Chondrocyte (in vitro differentiated cells): ENCODE results near the gene UGCG. TPM values are rescaled to one million over a fixed set of nuclear protein-coding genes. Genes with fewer than 3 reads are reported as not detected.
A peak's percentile ranks its signal among the peaks of the same experiment; 100 is the strongest.

ENCODE experiments used
- DNase-seq: peaks from one replicate; pipeline ENCODE4 v3.0.0; 2021; ENCODE audit warnings: mixed read lengths, low spot score
- H3K27ac Mint-ChIP-seq: one replicate; pipeline ENCODE4 v1.8.0; 2021; ENCODE audit warnings: mild to moderate bottlenecking, moderate library complexity, mixed read lengths; ENCODE audit not compliant: unreplicated experiment
- H3K27me3 Mint-ChIP-seq: 2 replicates; pipeline ENCODE4 v1.8.0; 2021; ENCODE audit warnings: low read depth, mixed read lengths
- H3K36me3 Mint-ChIP-seq: 2 replicates; pipeline ENCODE4 v1.8.0; 2021; ENCODE audit warnings: low read depth, mixed read lengths
- H3K4me1 Mint-ChIP-seq: 2 replicates; pipeline ENCODE4 v1.8.0; 2021; ENCODE audit warnings: low read depth, mild to moderate bottlenecking, mixed read lengths
- H3K4me3 Mint-ChIP-seq: one replicate; pipeline ENCODE4 v1.8.0; 2021; ENCODE audit warnings: mild to moderate bottlenecking, moderate library complexity, mixed read lengths; ENCODE audit not compliant: unreplicated experiment
- H3K9me3 Mint-ChIP-seq: 2 replicates; pipeline ENCODE4 v1.8.0; 2021; ENCODE audit warnings: low read depth, mixed read lengths
- long read RNA-seq: library from polyadenylated mRNA; stranded (forward); transcript quantifications from one replicate; pipeline ENCODE4 v2.0.0, GENCODE V29; 2021
- total RNA-seq: library from RNA; stranded (reverse); gene quantifications from 3 replicates; pipeline ENCODE4 v1.2.1, GENCODE V29; 2021
- TF ChIP-seq, protein P1 (sequence below): fragments of 200-600 bp; sonication (generic); IDR thresholded peaks from 2 replicates; pipeline ENCODE4 v1.5.0; 2021; ENCODE audit warnings: antibody characterized with exemption, mild to moderate bottlenecking, moderate library complexity

The UGCG gene
- total RNA-seq: 17.1 to 31.3 TPM (median 30.9 TPM) in 3 replicates
- long read RNA-seq, full-length matches to known transcripts: 47 of 53 reads
- long read RNA-seq, partial matches to known transcripts: 4 of 53 reads
- long read RNA-seq, other reads (novel, unspliced or antisense): 2 of 53 reads

DNA sequence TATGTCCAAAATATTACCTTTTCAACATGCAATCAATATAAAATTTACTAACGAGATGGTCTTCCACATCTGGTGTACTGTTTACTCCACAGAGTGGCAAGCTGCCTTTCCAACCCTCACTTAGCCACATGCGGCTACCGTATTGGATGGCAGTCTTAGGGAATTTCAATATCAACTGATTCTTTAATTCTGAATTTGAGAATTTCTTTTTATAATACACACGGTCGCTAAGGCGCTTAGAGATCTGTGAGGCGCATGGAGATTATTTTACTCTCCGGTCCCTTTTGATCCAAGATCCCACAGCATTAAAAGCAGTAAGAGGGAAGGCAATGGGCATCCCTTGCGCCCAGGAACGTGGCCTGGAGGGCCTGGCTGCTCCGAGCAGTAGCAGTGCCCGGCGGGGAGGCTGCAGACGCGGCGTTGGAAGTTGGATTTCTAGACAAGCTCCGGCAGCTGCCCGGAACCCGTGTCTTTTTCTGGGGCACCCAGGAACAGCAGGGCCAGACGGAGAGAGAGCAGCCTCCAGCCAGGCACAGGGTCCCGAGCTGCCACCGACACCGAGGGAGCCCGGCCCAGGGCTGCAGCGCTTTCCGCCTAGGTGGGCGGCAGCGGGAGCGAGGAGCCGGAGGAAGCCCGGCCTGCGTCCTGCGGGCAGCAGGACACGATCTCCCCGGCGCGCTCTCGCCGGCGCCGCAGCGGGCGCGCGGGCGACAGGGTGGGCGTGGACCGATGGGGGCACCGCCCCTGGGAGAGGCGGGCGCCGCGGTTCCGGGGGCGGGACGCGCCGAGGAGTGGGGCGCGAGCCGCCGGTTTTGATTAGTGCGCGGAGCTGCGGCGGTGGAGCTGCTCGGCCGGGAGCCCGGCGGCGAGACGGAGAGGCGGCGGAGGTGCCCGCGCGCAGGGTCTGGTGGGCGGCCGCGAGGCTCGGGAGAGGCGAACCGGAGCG is at the start of gene UGCG:
Gene UGCG, plus strand, starts transcription at position 819 of the 946 bp plus-strand sequence. CDS start 402 bp downstream, outside the sequence.
- Mint-ChIP-seq H3K27ac (peak within 1 kb of the TSS; percentile 96), H3K4me1 (peaks cover 7% of the 10 kb centered on the region), H3K27me3 (no peaks in the 10 kb centered on the region), H3K36me3 (no peaks in the 10 kb centered on the region), H3K4me3 (peak within 1 kb of the TSS; percentile 80), H3K9me3 (no peaks in the 10 kb centered on the region)
- peak; percentile 95 for DNase-seq
- TF ChIP-seq, protein P1, sequence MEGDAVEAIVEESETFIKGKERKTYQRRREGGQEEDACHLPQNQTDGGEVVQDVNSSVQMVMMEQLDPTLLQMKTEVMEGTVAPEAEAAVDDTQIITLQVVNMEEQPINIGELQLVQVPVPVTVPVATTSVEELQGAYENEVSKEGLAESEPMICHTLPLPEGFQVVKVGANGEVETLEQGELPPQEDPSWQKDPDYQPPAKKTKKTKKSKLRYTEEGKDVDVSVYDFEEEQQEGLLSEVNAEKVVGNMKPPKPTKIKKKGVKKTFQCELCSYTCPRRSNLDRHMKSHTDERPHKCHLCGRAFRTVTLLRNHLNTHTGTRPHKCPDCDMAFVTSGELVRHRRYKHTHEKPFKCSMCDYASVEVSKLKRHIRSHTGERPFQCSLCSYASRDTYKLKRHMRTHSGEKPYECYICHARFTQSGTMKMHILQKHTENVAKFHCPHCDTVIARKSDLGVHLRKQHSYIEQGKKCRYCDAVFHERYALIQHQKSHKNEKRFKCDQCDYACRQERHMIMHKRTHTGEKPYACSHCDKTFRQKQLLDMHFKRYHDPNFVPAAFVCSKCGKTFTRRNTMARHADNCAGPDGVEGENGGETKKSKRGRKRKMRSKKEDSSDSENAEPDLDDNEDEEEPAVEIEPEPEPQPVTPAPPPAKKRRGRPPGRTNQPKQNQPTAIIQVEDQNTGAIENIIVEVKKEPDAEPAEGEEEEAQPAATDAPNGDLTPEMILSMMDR: no peak

DNA sequence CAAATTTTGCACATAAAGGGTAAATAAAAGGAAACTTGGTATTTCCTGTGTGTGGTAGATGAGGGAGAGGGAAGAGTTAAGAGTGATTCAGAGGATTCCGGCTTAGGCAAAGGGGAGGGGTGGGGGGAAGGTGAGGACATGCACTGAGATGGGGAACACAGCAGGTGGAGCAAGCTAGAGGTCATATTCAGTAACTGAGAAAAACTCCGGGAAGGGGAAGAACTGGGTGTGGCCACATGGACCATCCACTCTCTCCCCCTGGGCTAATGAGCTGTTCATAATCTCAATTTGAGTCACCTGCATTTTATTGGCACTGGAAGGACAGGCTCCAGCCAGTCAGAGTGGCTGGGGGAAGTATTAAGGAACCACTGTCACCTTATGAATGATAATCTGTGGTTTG is 45.1 kb upstream of the UGCG start:
- no peak for DNase-seq
- H3K4me3 Mint-ChIP-seq: no peak overlapping the region
- peaks cover 8% of the 10 kb centered on the region for H3K4me1 Mint-ChIP-seq
- H3K36me3 Mint-ChIP-seq: no peaks in the 10 kb centered on the region
- no peaks in the 10 kb centered on the region for H3K9me3 Mint-ChIP-seq
- H3K27ac Mint-ChIP-seq: no peak overlapping the region
- TF ChIP-seq, protein P1: no peak
- H3K27me3 Mint-ChIP-seq: no peaks in the 10 kb centered on the region

- Mint-ChIP-seq H3K27me3 (no peaks in the 10 kb centered on the region), H3K36me3 (no peaks in the 10 kb centered on the region), H3K4me3 (no peak overlapping the region), H3K27ac (no peak overlapping the region), H3K9me3 (no peaks in the 10 kb centered on the region), H3K4me1 (peaks cover 8% of the 10 kb centered on the region)
- DNase-seq: no peak
- TF ChIP-seq, protein P1: no peak
Measured at GRCh38 chr9:111852291-111852690, 44.3 kb upstream of the UGCG start.

DNA sequence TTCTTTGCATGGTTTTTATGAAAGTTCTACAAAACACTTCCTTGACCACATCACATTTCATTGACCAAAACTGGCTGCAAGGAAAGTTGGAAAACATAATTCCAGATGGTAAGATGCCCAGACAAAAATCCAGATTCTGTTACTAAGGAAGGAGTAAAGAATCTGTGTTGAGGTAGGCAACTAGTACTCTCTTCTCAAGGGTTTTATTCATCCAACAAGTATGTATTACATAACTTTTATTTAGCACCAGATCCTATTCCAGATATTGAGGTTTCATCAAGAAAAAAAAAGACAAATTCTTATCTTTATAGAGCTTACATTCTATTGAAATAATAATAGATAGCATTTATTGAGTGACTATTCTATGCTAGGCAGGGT is 43.2 kb upstream of the UGCG start:
- H3K4me3 Mint-ChIP-seq: no peak overlapping the region
- no peaks in the 10 kb centered on the region for H3K9me3 Mint-ChIP-seq
- no peak for DNase-seq
- no peaks in the 10 kb centered on the region for H3K36me3 Mint-ChIP-seq
- H3K27me3 Mint-ChIP-seq: no peaks in the 10 kb centered on the region
- H3K27ac Mint-ChIP-seq: no peak overlapping the region
- TF ChIP-seq, protein P1: no peak
- peaks cover 8% of the 10 kb centered on the region for H3K4me1 Mint-ChIP-seq

DNA sequence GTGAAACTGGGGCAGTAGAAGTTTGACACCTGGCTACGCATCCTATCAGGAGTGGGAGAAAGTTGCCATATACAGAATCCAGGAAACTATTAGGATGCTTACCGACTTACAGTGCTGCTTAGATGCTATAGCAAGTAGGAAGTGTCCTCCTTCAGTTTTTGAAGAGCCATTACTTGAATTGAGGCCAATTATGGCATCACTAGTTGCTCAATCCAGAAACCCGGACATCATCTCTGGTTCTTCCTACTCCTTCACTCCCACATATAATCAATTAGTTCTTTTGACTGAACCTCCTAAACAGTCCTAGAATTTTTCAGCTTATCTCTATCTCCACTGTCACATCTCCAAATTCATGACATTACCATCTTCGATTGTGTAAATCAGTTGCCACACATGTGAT is 41.8 kb upstream of the UGCG start:
- DNase-seq: no peak
- H3K36me3 Mint-ChIP-seq: no peaks in the 10 kb centered on the region
- no peaks in the 10 kb centered on the region for H3K27me3 Mint-ChIP-seq

More for the DNA sequence above, 41.8 kb upstream of the UGCG start:
- H3K9me3 Mint-ChIP-seq: no peaks in the 10 kb centered on the region
- TF ChIP-seq, protein P1: no peak
- no peak overlapping the region for H3K4me3 Mint-ChIP-seq
- H3K27ac Mint-ChIP-seq: no peak overlapping the region
- peaks cover 8% of the 10 kb centered on the region for H3K4me1 Mint-ChIP-seq
